Measurements from ENCODE around the gene PADI2. TPM values are rescaled to one million over a fixed set of nuclear protein-coding genes. Genes with fewer than 3 reads are reported as not detected.

Gene PADI2
- total RNA-seq, 1 experiment from 2014 or later = 0.16 TPM

GRCh38 chr1:17020502-17020901 lies 98.7 kb downstream of the PADI2 start:
- Mint-ChIP-seq H3K36me3 (ENCODE audit: insufficient read depth, unreplicated experiment) (peaks cover 76% of the 10 kb centered on the region), H3K4me3 (ENCODE audit: unreplicated experiment) (no peak overlapping the region), H3K4me1 (ENCODE audit: insufficient read depth, unreplicated experiment) (peaks cover 4% of the 10 kb centered on the region), H3K27ac (ENCODE audit: low read depth, unreplicated experiment) (no peak overlapping the region), H3K9me3 (ENCODE audit: unreplicated experiment) (no peaks in the 10 kb centered on the region), H3K27me3 (ENCODE audit: insufficient read depth, unreplicated experiment) (no peaks in the 10 kb centered on the region)
- no peak for DNase-seq (ENCODE audit: unreplicated experiment)
- TF ChIP-seq, protein P1, sequence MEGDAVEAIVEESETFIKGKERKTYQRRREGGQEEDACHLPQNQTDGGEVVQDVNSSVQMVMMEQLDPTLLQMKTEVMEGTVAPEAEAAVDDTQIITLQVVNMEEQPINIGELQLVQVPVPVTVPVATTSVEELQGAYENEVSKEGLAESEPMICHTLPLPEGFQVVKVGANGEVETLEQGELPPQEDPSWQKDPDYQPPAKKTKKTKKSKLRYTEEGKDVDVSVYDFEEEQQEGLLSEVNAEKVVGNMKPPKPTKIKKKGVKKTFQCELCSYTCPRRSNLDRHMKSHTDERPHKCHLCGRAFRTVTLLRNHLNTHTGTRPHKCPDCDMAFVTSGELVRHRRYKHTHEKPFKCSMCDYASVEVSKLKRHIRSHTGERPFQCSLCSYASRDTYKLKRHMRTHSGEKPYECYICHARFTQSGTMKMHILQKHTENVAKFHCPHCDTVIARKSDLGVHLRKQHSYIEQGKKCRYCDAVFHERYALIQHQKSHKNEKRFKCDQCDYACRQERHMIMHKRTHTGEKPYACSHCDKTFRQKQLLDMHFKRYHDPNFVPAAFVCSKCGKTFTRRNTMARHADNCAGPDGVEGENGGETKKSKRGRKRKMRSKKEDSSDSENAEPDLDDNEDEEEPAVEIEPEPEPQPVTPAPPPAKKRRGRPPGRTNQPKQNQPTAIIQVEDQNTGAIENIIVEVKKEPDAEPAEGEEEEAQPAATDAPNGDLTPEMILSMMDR (IDR thresholded peaks at IDR 0.05; ENCODE audit: unreplicated experiment) = no peak
- BruUV-seq (replicated peaks) = no TSS peak
- CTCF ChIA-PET = interaction anchor here (0.8 kb wide), 3 partner anchors 12 to 34 kb away, joined by 3 to 5 read pairs (median 4); no protein-coding TSS in a partner anchor
- intact Hi-C loops (cut with micrococcal nuclease) = no loop called here
- POLR2A ChIA-PET = no interaction called here

GRCh38 chr1:17018849-17019248 lies 100.4 kb downstream of the PADI2 start:
- DNase-seq (ENCODE audit: unreplicated experiment) = no peak
- H3K36me3 Mint-ChIP-seq (ENCODE audit: insufficient read depth, unreplicated experiment) = peaks cover 60% of the 10 kb centered on the region
- ChIA-PET CTCF (interaction anchor here (0.7 to 1.0 kb wide), 2 partner anchors 20 to 67 kb away, joined by 3 read pairs; no protein-coding TSS in a partner anchor), POLR2A (interaction anchor here (0.8 to 1.3 kb wide), 2 partner anchors 9 to 114 kb away, joined by 4 read pairs; no protein-coding TSS in a partner anchor)
- no peak overlapping the region for H3K4me3 Mint-ChIP-seq (ENCODE audit: unreplicated experiment)
- no peaks in the 10 kb centered on the region for H3K27me3 Mint-ChIP-seq (ENCODE audit: insufficient read depth, unreplicated experiment)
- intact Hi-C loops (cut with micrococcal nuclease) = no loop called here
- no peaks in the 10 kb centered on the region for H3K9me3 Mint-ChIP-seq (ENCODE audit: unreplicated experiment)
- H3K4me1 Mint-ChIP-seq (ENCODE audit: insufficient read depth, unreplicated experiment) = peaks cover 4% of the 10 kb centered on the region
- H3K27ac Mint-ChIP-seq (ENCODE audit: low read depth, unreplicated experiment) = no peak overlapping the region
- TF ChIP-seq, protein P1 (IDR thresholded peaks at IDR 0.05; ENCODE audit: unreplicated experiment) = no peak
- BruUV-seq (replicated peaks) = no TSS peak

DNA sequence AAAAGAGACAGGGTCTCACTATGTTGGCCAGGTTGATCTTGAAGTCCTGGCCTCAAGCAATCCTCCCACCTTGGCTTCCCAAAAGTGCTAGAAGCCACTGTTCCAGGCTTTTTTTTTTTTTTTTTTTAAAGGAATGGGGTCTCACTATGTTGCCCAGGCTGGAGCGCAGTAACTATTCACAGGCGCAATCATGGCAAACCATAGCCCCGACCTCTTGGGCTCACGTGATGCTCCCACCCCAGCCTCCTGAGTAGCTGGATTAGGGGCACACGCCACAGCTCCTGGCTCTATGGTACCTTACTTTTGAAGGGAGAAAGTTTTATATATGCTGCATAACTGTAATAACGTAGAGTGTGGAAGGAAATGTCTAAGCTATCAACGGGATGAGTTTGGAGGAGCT lies 101.8 kb downstream of the PADI2 start:
- H3K36me3 Mint-ChIP-seq (ENCODE audit: insufficient read depth, unreplicated experiment) = peaks cover 46% of the 10 kb centered on the region
- H3K4me3 Mint-ChIP-seq (ENCODE audit: unreplicated experiment) = no peak overlapping the region
- no peaks in the 10 kb centered on the region for H3K9me3 Mint-ChIP-seq (ENCODE audit: unreplicated experiment)
- no peak for DNase-seq (ENCODE audit: unreplicated experiment)
- intact Hi-C loops (cut with micrococcal nuclease) = no loop called here
- H3K4me1 Mint-ChIP-seq (ENCODE audit: insufficient read depth, unreplicated experiment) = peaks cover 11% of the 10 kb centered on the region
- CTCF ChIA-PET = interaction anchor here (0.7 kb wide), 1 partner anchor 29 kb away, joined by 5 read pairs; no protein-coding TSS in a partner anchor
- POLR2A ChIA-PET = interaction anchor here (1.0 kb wide), 1 partner anchor 113 kb away, joined by 3 read pairs; no protein-coding TSS in a partner anchor
- TF ChIP-seq, protein P1 (IDR thresholded peaks at IDR 0.05; ENCODE audit: unreplicated experiment) = no peak
- no TSS peak for BruUV-seq (replicated peaks)
- H3K27ac Mint-ChIP-seq (ENCODE audit: low read depth, unreplicated experiment) = no peak overlapping the region
- no peaks in the 10 kb centered on the region for H3K27me3 Mint-ChIP-seq (ENCODE audit: insufficient read depth, unreplicated experiment)

Other genes with a start within 250 kb of the PADI2 start
- 1,539 and 1,606 TPM in 2 replicates for gene RNU1-2, start 223.5 kb downstream of the PADI2 start, total RNA-seq (2022)
- 8.8 and 9.6 TPM in 2 replicates for gene CROCC, start 197.5 kb downstream of the PADI2 start, total RNA-seq (2022)
- gene MFAP2, start 138.8 kb downstream of the PADI2 start, total RNA-seq (2022) = 0.58 and 1.2 TPM in 2 replicates
- 59.4 and 61.3 TPM in 2 replicates for gene ATP13A2, start 107.5 kb downstream of the PADI2 start, total RNA-seq (2022)
- gene SDHB, start 65.4 kb downstream of the PADI2 start, total RNA-seq (2022) = 166 and 189 TPM in 2 replicates
- 0.10 and 0.58 TPM in 2 replicates for gene PADI1, start 85.7 kb upstream of the PADI2 start, total RNA-seq (2022)
- 0.12 TPM in 1 of 2 replicates, not detected in the other for gene PADI3, start 129.6 kb upstream of the PADI2 start, total RNA-seq (2022)
- 0.51 TPM in 1 of 2 replicates, not detected in the other for gene PADI4, start 188.7 kb upstream of the PADI2 start, total RNA-seq (2022)

Measured in MCF 10A (cell line).